Loucy (cell line): Measurements from ENCODE around the gene AGBL3.

Experiments
- EZH2phosphoT487 ChIP-seq: fragments of 200-600 bp; IDR thresholded peaks from 2 replicates; pipeline ENCODE4 v1.6.1; 2018; ENCODE audit warnings: antibody characterized with exemption, mild to moderate bottlenecking, moderate library complexity, borderline replicate concordance
- TF ChIP-seq, protein P1 (sequence below): fragments of 200-600 bp; sonication (generic); conservative IDR thresholded peaks from 2 replicates; pipeline ENCODE4 v1.5.1; 2014; ENCODE audit warnings: mild to moderate bottlenecking, antibody characterized with exemption, low read length

DNA sequence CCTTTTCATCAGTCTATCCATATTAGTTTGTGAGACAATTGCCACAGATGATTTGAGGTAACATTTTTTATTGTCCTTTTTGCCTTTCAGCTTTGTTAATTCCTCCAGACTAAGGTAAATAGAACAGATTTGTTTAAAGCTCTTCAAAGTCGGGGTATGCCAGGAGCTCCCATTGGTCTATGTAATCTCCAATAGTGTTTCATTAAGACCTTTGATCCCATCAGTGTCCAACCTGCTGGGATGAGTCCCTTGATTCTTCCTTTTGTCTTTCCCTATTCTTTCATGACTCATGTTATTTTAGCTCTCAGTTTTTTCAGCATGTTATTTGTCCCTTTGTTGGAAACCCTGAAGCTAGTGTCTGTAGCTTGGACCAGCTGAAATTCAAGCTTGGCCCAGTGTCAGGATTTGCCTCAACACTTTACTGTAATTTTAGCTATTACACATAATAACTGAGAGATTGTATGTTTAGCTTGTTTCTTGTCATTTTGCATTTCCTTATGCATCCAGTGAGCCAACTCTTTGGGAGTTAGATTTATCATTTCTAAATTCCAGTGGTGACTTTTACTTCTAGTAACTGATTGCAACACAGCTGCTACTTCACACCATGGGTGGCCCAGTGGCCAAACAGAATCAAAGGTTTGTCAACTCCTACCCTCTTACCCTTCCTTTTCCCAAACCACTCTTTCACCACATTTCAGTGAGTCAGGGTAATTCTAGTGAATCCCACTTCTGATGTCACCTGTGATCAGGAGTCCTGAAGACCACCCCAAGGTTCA lies 15.3 kb downstream of the AGBL3 start:
- TF ChIP-seq, protein P1, sequence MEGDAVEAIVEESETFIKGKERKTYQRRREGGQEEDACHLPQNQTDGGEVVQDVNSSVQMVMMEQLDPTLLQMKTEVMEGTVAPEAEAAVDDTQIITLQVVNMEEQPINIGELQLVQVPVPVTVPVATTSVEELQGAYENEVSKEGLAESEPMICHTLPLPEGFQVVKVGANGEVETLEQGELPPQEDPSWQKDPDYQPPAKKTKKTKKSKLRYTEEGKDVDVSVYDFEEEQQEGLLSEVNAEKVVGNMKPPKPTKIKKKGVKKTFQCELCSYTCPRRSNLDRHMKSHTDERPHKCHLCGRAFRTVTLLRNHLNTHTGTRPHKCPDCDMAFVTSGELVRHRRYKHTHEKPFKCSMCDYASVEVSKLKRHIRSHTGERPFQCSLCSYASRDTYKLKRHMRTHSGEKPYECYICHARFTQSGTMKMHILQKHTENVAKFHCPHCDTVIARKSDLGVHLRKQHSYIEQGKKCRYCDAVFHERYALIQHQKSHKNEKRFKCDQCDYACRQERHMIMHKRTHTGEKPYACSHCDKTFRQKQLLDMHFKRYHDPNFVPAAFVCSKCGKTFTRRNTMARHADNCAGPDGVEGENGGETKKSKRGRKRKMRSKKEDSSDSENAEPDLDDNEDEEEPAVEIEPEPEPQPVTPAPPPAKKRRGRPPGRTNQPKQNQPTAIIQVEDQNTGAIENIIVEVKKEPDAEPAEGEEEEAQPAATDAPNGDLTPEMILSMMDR = no peak
- TF ChIP-seq EZH2phosphoT487 = no peak
